HG02623 (cell line): Measurements from ENCODE around the gene STARD8.

Experiments
- ATAC-seq: cut with Tn5 transposase; IDR thresholded peaks from one replicate; pipeline ENCODE4 v1.9.1; 2021; ENCODE audit warnings: moderate library complexity; ENCODE audit not compliant: unreplicated experiment

Gene STARD8

GRCh38 chrX:68748030-68748429 lies 100.6 kb downstream of the STARD8 start:
- no peak for ATAC-seq

- ATAC-seq = no peak
Measured at GRCh38 chrX:68749426-68749825, 102.0 kb downstream of the STARD8 start.

GRCh38 chrX:68750316-68750715 lies 102.8 kb downstream of the STARD8 start:
- no peak for ATAC-seq

GRCh38 chrX:68751372-68751771 lies 103.9 kb downstream of the STARD8 start:
- no peak for ATAC-seq

- ATAC-seq = no peak
Measured at GRCh38 chrX:68753218-68753617, 105.8 kb downstream of the STARD8 start.

- ATAC-seq = no peak
Measured at GRCh38 chrX:68754406-68754805, 106.9 kb downstream of the STARD8 start.

- no peak for ATAC-seq
Measured at GRCh38 chrX:68755616-68756125, 108.2 kb downstream of the STARD8 start.

GRCh38 chrX:68757331-68757730 lies 109.9 kb downstream of the STARD8 start:
- ATAC-seq = no peak

- ATAC-seq = no peak
Measured at GRCh38 chrX:68757731-68758130, 110.3 kb downstream of the STARD8 start.

- ATAC-seq = no peak
Measured at GRCh38 chrX:68758671-68759070, 111.2 kb downstream of the STARD8 start.

GRCh38 chrX:68761086-68761485 lies 113.6 kb downstream of the STARD8 start:
- no peak for ATAC-seq

- no peak for ATAC-seq
Measured at GRCh38 chrX:68762766-68763165, 115.3 kb downstream of the STARD8 start.

- no peak for ATAC-seq
Measured at GRCh38 chrX:68763481-68763880, 116.0 kb downstream of the STARD8 start.
